MM.1S (cell line): ENCODE measurements around the gene CSTPP1.

ENCODE experiments used
- DNase-seq: peaks from one replicate; pipeline ENCODE4 v3.0.0-alpha.2; 2015
- H2AFZ ChIP-seq: fragments of 300-600 bp; sonication (generic); 2 replicates; pipeline ENCODE4 v1.6.0; 2016; ENCODE audit warnings: antibody characterized with exemption, low read length
- H3F3A ChIP-seq: fragments of 300-600 bp; sonication (generic); 2 replicates; pipeline ENCODE4 v1.6.1; 2016; ENCODE audit warnings: mild to moderate bottlenecking, antibody characterized with exemption, low read length, moderate library complexity, mixed read lengths; ENCODE audit not compliant: insufficient read depth
- H3K27ac ChIP-seq: fragments of 300-600 bp; sonication (generic); 2 replicates; pipeline ENCODE4 v1.5.1; 2016; ENCODE audit warnings: mild to moderate bottlenecking, low read length
- H3K27me3 ChIP-seq: fragments of 300-600 bp; sonication (generic); replicated peaks from 2 replicates; pipeline ENCODE4 v1.6.0; 2016; ENCODE audit warnings: low read length; ENCODE audit not compliant: insufficient read depth
- H3K36me3 ChIP-seq: fragments of 300-600 bp; sonication (generic); replicated peaks from 2 replicates; pipeline ENCODE4 v1.6.1; 2016; ENCODE audit warnings: mild to moderate bottlenecking, low read length, mixed read lengths; ENCODE audit not compliant: insufficient read depth
- H3K4me1 ChIP-seq: fragments of 300-600 bp; sonication (generic); 2 replicates; pipeline ENCODE4 v1.6.1; 2016; ENCODE audit warnings: low read length, mixed read lengths
- H3K4me2 ChIP-seq: fragments of 300-600 bp; sonication (generic); 2 replicates; pipeline ENCODE4 v1.6.0; 2016; ENCODE audit warnings: low read depth, low read length
- H3K4me3 ChIP-seq: fragments of 300-600 bp; sonication (generic); 2 replicates; pipeline ENCODE4 v1.5.1; 2016; ENCODE audit warnings: low read length, mixed read lengths
- H3K79me2 ChIP-seq: fragments of 300-600 bp; sonication (generic); 2 replicates; pipeline ENCODE4 v1.6.1; 2016; ENCODE audit warnings: mixed run types, low read length, mixed read lengths
- H3K9ac ChIP-seq: fragments of 300-600 bp; sonication (generic); 2 replicates; pipeline ENCODE4 v1.6.1; 2016; ENCODE audit warnings: low read length, mixed read lengths
- H3K9me2 ChIP-seq: fragments of 300-600 bp; sonication (generic); replicated peaks from 2 replicates; pipeline ENCODE4 v1.6.1; 2016; ENCODE audit warnings: mild to moderate bottlenecking, low read length, mixed read lengths; ENCODE audit not compliant: insufficient read depth
- H3K9me3 ChIP-seq: fragments of 300-600 bp; sonication (generic); replicated peaks from 2 replicates; pipeline ENCODE4 v1.6.1; 2016; ENCODE audit warnings: mild to moderate bottlenecking, low read length, mixed read lengths; ENCODE audit not compliant: insufficient read depth
- H4K20me1 ChIP-seq: fragments of 300-600 bp; sonication (generic); 2 replicates; pipeline ENCODE4 v1.6.1; 2016; ENCODE audit warnings: mild to moderate bottlenecking, low read length, moderate library complexity, mixed read lengths; ENCODE audit not compliant: insufficient read depth
- CTCF ChIP-seq: fragments of 300-600 bp; sonication (generic); IDR thresholded peaks from 2 replicates; pipeline ENCODE4 v1.5.1; 2016; ENCODE audit warnings: antibody characterized with exemption, low read length, mixed read lengths
- EZH2 ChIP-seq: fragments of 300-600 bp; sonication (generic); optimal IDR thresholded peaks from 2 replicates; pipeline ENCODE3; 2017; ENCODE audit warnings: low read depth, mild to moderate bottlenecking, antibody characterized with exemption, low read length, mixed read lengths
- EZH2phosphoT487 ChIP-seq: fragments of 300-600 bp; sonication (generic); IDR thresholded peaks from 2 replicates; pipeline ENCODE4 v1.6.1; 2018; ENCODE audit warnings: antibody characterized with exemption, low read length

CSTPP1 gene

GRCh38 chr11:47004595-47005033 is 68.1 kb downstream of the CSTPP1 start:
- Histone ChIP-seq H4K20me1 (no peaks in the 10 kb centered on the region), H3K4me2 (no peak overlapping the region), H3K27me3 (no peaks in the 10 kb centered on the region), H3K27ac (no peak overlapping the region), H3K4me3 (no peak overlapping the region), H2AFZ (no peak overlapping the region), H3K9ac (no peak overlapping the region), H3K79me2 (no peaks in the 10 kb centered on the region), H3K36me3 (no peaks in the 10 kb centered on the region), H3F3A (no peaks in the 10 kb centered on the region), H3K4me1 (peaks cover 10% of the 10 kb centered on the region), H3K9me2 (no peaks in the 10 kb centered on the region), H3K9me3 (no peaks in the 10 kb centered on the region)
- DNase-seq = peak; percentile 21
- TF ChIP-seq EZH2phosphoT487 (no peak), CTCF (no peak), EZH2 (no peak)

DNA sequence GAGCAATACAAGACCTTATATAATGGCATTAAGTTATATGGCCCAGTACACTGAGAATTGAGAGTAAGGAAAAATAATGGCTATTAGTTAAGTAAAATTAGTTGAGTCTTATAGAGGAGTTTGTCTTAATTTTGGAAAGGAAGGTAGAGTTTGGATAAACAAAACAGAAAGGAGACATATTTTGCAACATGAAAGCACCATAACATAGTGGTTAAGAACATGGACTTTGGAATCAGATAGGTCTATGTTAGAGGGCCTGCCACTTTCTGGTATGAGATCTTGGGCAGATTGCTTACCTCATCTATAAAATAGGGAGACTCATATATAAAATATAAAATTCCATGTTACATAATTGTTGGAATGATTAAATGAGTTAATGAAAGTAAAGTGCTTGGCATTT is 68.9 kb downstream of the CSTPP1 start:
- H3K4me3 ChIP-seq = no peak overlapping the region
- H4K20me1 ChIP-seq = no peaks in the 10 kb centered on the region
- no peaks in the 10 kb centered on the region for H3F3A ChIP-seq
- H3K9me2 ChIP-seq = no peaks in the 10 kb centered on the region
- H3K36me3 ChIP-seq = no peaks in the 10 kb centered on the region
- no peak for TF ChIP-seq EZH2
- TF ChIP-seq EZH2phosphoT487 = no peak
- TF ChIP-seq CTCF = no peak
- H2AFZ ChIP-seq = no peak overlapping the region
- no peak overlapping the region for H3K9ac ChIP-seq
- no peaks in the 10 kb centered on the region for H3K79me2 ChIP-seq
- no peak overlapping the region for H3K4me2 ChIP-seq
- H3K27me3 ChIP-seq = no peaks in the 10 kb centered on the region
- H3K4me1 ChIP-seq = peaks cover 10% of the 10 kb centered on the region
- H3K9me3 ChIP-seq = no peaks in the 10 kb centered on the region
- no peak overlapping the region for H3K27ac ChIP-seq
- no peak for DNase-seq

DNA sequence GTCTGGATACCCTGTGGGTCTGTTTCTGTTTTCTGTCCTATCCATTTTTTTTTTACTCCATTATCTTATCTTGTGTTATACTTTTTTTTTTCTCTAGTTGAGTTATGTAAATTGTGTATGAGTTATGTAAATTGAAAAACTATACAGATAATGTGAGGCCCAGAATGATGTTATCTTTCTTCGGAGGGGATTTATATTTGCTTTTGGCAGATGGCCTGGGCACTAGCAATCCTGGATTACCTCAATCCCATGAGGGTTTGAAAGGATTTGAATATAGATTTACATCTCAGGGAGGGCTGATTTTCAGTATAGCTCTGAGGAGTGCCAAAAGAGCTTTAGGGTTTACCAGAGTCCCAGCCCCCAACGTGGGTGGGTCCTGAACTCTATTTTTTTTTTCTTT is 71.0 kb downstream of the CSTPP1 start:
- Histone ChIP-seq H3K4me3 (no peak overlapping the region), H3K27ac (no peak overlapping the region), H2AFZ (no peak overlapping the region), H3K4me1 (peaks cover 10% of the 10 kb centered on the region), H3K9ac (no peak overlapping the region), H3K36me3 (no peaks in the 10 kb centered on the region), H3K9me3 (no peaks in the 10 kb centered on the region), H3K27me3 (no peaks in the 10 kb centered on the region), H4K20me1 (no peaks in the 10 kb centered on the region), H3K9me2 (no peaks in the 10 kb centered on the region), H3K4me2 (no peak overlapping the region), H3K79me2 (no peaks in the 10 kb centered on the region), H3F3A (no peaks in the 10 kb centered on the region)
- no peak for DNase-seq
- TF ChIP-seq CTCF (no peak), EZH2phosphoT487 (no peak), EZH2 (no peak)
